Hematopoietic multipotent progenitor cell treated with erythropoietin and hydrocortisone succinate and interleukin-3 and kit ligand, for 17 days (in vitro differentiated cells): ENCODE results near the gene C17orf114.

Experiments used
- DNase-seq: peaks from one replicate; pipeline ENCODE4 v3.0.0-alpha.2; 2015; ENCODE audit warnings: low spot score

C17orf114 gene

DNA sequence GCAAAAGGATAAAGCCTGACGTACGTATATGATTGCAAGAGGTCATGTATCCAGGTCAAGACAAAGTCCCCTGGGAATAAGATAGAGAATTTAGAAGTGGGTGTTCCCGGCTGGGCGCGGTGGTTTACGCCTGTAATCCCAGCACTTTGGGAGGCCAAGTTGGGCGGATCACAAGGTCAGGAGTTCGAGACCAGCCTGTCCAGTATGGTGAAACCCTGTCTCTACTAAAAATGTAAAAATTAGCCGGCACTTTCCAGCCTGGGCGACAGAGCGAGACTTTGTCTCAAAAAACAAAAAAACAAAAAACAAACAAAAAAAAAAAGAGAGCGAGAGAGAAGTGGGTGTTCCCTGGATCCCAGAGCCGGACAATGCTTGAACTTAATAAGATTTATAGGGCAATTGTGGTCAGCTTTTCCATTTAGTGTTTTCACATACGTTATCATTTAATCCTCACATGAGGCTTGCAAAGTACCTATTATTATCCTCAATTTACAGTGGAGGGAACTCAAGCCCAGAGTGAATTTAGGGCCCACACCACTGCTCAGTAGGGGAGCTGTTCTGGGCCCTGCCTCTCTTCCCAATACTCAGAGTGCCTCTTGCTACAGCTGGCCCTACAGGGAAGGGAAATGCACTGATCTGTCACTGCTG lies 13.8 kb downstream of the C17orf114 start:
- DNase-seq: no peak

GRCh38 chr17:4786516-4786915 lies 15.6 kb downstream of the C17orf114 start:
- no peak for DNase-seq

DNA sequence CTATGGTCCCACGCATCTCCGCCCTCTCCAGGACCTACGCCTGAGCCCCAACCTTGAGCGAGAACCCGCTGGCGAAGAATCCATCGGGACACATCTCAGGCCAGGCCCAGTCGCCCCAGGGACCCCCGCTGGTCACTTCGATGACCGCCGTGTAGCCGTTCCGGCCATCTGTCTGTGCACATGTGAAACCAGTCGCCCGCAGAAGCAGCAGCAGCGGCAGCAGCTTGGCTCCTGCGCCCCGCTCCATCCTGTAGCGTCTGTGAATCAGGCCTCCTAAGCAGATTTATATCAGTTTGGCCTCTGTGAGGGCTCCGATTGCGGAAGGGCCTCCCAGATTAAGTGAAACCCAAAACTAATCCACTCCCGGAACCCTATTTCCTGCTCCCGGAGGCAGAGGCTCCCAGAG lies 16.0 kb downstream of the C17orf114 start, which contains the start of gene VMO1:
Gene VMO1, minus strand, starts transcription at position 259 of the 406 bp plus-strand sequence. Its CDS starts 12 bp downstream, at position 247.
- no peak for DNase-seq

DNA sequence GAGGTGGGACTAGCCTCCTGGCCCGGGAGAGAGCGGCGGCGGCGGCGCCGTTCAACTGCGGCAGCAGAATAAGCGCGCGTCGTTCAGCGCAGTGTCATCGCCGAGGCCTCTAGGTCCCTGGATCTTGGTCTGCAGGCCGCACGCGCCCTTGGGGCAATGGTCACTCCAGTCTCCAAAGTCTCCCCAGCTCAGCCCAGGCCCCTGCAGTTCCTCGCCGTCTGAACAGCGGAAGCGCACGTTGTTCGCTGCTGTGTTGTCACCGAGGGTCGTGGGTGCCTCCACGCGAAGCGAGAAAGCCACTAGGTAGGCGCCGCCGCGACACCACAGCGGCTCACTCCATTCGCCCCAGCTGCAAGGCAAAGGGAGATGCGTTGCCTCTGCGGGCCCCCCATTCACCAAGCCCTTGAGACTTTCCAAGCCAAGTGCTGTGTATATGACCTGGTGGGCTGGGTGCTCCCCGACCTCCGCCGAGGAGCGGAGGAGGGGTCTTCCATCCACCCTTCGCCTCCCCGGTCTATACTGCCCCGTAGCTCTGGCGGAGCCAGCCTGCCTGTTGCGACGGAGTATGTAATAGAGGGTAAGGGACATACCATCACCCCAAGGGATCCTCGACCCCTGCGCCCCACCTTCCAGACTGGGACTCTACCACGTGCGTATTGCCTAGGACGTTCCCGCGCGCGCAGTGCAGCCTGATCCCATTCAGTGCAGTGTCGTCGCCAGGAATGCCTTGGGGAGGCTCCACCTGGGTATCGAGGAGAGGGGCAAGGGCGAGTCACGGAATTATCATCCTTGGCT lies 16.6 kb downstream of the C17orf114 start:
- no peak for DNase-seq

DNA sequence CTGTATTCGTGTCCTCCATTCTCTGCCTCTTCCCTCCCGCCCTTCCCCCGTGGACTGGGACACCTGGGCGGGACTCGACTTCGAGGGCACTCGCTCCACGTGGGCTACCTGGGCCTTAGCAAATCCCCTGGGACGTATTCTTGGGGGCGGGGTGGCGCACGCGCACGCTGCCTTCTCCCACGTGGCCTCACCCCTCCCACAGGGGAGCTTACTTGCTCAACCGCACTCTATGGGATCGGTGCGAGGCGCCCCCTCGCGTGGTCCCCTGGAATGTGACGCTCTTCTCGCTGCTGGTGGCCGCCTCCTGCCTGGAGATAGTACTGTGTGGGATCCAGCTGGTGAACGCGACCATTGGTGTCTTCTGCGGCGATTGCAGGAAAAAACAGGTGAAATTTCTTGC lies 19.5 kb downstream of the C17orf114 start:
- peak; percentile 44 for DNase-seq

GRCh38 chr17:4780325-4780955 lies 21.7 kb downstream of the C17orf114 start:
- no peak for DNase-seq

GRCh38 chr17:4777969-4778760 lies 24.0 kb downstream of the C17orf114 start:
- no peak for DNase-seq

DNA sequence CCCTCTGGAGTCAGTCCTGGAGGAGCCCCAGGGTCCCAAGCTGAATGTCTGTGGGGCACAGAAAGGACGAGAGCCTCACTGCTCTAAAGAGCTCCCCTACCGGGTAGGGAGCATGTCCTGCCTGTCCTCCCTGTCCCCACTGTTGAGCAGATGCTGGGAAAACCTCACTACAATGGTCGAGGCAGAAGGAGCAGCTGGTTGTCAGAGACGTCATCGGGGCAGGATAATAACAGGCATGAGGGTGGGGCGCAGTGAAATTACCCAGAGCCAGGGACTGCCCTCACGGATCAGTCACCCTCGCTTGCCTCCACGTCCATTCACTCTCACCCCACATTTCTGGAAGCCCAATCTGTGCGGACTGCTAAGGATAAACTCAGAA lies 29.9 kb downstream of the C17orf114 start:
- DNase-seq: no peak

DNA sequence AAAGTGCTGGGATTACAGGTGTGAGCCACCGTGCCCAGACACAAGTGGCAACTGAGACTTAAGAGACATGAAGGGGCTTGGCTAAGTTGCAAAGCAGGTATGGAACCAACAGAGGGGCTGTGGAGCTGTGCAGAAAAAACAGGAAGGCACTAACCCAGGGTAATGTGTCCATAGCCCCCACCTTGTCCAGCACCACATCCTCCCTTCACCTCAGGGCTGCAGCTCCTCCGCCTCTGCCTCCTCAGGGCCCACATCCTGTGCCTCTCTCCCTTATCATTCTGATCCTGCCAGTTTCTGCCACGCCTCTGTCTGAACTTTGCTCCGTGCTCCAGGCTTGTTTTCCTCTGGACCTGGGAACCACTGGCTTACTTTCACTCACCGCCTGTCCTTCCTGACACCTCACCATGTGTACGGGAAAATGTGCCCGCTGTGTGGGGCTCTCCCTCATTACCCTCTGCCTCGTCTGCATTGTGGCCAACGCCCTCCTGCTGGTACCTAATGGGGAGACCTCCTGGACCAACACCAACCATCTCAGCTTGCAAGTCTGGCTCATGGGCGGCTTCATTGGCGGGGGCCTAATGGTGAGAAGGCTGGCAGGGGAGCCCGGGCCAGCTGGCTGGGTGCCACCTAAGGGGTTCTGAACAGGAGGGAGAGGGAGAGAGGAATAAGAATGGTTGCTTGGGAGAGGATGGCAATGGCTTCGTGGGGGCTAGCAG lies 30.5 kb downstream of the C17orf114 start, which contains the start of gene TM4SF5:
Gene TM4SF5, plus strand, starts transcription at position 368 of the 716 bp plus-strand sequence. Its CDS starts 37 bp downstream, at position 405.
- DNase-seq: no peak

DNA sequence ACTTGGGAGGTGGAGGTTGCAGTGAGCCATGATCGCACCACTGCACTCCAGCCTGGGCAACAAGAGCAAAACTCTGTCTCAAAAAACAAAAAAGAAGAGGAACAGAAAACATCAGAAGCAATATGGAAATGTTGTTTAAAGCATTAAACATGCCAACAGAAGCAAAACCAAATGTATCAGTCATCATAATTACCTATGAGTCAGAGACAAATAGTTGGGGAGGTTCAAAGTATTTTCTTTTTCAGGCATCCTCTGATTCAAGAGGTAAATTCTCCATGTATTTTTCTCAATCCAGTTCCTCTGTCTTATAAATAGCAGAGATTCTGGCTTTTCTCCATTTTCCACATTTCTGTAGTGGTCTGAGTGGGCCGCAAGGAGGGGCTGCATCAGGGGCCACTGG lies 32.5 kb downstream of the C17orf114 start:
- DNase-seq: no peak

DNA sequence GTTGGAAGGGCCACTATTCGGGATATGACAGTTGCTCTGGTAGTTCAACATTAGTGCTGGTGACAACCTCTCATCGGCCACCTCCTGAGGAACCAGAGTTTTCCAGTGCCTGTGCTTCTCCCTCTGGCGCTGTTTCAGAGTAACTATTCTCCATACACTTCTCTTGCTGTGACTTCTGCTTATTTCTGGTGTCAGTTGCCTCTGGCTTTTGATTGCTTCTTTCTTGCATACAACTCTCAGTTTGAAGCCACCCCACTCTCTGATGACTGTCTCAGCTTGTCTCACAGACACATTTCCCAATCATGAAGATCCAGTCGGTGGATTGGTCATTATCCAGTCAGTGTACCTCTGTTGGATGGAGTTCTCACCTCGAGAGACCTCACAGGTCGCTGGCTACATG lies 33.8 kb downstream of the C17orf114 start:
- DNase-seq: no peak

DNA sequence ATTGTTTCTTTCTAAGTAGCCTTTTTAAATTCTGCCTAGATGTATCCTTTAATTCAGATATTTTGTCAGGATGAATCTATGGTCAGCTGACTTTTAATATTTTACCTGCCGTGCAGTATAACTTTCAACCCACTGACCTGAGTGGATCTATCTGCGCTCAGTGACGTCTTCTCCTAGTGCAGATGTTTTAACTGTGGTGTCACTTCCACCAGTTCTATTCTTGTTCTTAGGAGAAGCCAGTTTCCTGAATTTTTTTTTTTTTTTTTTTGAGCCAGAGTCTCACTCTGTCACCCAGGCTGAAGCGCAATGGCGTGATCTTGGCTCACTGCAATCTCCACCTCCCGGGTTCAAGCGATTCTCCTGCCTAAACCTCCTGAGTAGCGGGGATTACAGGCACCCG lies 35.4 kb downstream of the C17orf114 start:
- DNase-seq: no peak

DNA sequence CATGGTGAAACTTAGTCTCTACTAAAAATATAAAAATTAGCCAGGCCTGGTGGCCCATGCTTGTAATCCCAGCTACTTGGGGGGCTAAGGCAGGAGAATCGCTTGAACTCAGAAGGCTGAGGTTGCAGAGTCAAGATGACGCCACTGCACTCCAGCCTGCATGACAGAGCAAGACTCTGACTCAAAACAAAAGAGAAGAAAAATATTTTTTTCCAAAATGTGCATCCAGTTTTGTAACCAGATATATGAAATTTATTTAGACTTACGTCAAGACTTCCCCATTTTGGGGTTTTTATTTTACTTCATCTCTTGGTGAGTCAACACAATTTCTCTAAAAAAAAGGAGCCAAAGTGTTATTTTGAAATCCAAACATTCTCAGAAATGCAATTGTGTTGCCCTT lies 35.9 kb downstream of the C17orf114 start:
- DNase-seq: no peak

DNA sequence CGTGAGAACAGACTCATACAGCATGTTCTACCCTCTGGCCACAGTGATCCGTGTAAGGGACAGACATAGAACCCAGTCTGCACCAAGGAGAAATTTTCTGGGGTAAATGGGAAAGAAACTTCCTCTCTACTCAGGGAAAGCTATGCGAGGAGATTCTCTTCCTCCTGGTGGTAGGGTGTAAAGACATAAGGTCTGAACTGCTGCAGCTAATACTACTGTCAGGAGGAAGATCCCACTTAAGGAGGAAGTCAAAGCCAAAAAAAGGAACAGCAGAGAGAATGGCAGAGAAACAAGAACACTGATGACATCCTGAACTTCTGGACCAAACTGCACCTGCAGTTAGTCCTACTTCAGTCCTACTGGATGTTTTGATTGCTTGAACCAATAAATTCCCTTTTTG lies 37.5 kb downstream of the C17orf114 start:
- DNase-seq: no peak

DNA sequence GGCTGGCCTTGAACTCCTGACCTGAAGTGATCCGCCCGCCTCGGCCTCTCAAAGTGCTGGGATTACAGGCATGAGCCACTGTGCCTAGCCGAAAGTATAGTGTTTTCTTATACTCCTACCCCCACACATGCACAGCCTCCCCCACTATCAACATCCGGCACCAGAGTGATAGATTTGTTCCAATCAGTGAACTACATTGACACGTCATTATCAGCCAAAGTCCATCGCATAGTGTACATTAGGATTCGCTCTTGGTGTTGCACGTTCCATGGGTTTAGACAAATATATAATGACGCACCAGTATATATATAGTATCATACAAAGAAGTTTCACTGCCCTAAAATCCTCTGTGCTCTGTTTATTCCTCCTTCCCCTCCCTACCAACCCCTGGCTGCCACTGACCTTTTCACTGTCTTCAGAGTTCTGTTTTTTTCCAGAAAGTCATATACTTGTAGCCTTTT lies 42.3 kb downstream of the C17orf114 start:
- no peak for DNase-seq

GRCh38 chr17:4753392-4753791 lies 48.7 kb downstream of the C17orf114 start:
- DNase-seq: no peak

GRCh38 chr17:4751932-4752331 lies 50.2 kb downstream of the C17orf114 start:
- DNase-seq: no peak
